ENCODE results near the gene GPLD1.
"Not testable (repeated sequence)": the region's sequence is repeated elsewhere in the genome, so short reads cannot be mapped to it uniquely, and the experiment has no call there.

GPLD1 gene

GRCh38 chr6:24524805-24525204 is 35.4 kb upstream of the GPLD1 start:
- TF ChIP-seq CTCF (IDR thresholded peaks at IDR 0.05; ENCODE audit: low read length, missing control alignments): peak; percentile 61
- H3K4me3 ChIP-seq (replicated peaks; ENCODE audit: low read depth, low read length): no peak overlapping the region
- peak; percentile 64 for DNase-seq (ENCODE audit: low read depth)

- no peak for DNase-seq (ENCODE audit: low read depth)
- no peak overlapping the region for H3K4me3 ChIP-seq (replicated peaks; ENCODE audit: low read depth, low read length)
- no peak for TF ChIP-seq CTCF (IDR thresholded peaks at IDR 0.05; ENCODE audit: low read length, missing control alignments)
These were observed 35.0 kb upstream of the GPLD1 start for GRCh38 chr6:24524329-24524728.

GRCh38 chr6:24522228-24523176 is 33.1 kb upstream of the GPLD1 start:
- peak; percentile 10 for DNase-seq (ENCODE audit: low read depth)
- H3K4me3 ChIP-seq (replicated peaks; ENCODE audit: low read depth, low read length): no peak overlapping the region
- TF ChIP-seq CTCF (IDR thresholded peaks at IDR 0.05; ENCODE audit: low read length, missing control alignments): no peak

- peak; percentile 35 for DNase-seq (ENCODE audit: low read depth)
- TF ChIP-seq CTCF (IDR thresholded peaks at IDR 0.05; ENCODE audit: low read length, missing control alignments): peak; percentile 83
- H3K4me3 ChIP-seq (replicated peaks; ENCODE audit: low read depth, low read length): no peak overlapping the region
These were observed 31.7 kb upstream of the GPLD1 start for GRCh38 chr6:24520929-24521546.

GRCh38 chr6:24517659-24518543 is 28.5 kb upstream of the GPLD1 start:
- DNase-seq (ENCODE audit: low read depth): no peak
- TF ChIP-seq CTCF (IDR thresholded peaks at IDR 0.05; ENCODE audit: low read length, missing control alignments): no peak
- H3K4me3 ChIP-seq (replicated peaks; ENCODE audit: low read depth, low read length): no peak overlapping the region

GRCh38 chr6:24513602-24514001 is 24.2 kb upstream of the GPLD1 start:
- DNase-seq (ENCODE audit: low read depth): no peak
- H3K4me3 ChIP-seq (replicated peaks; ENCODE audit: low read depth, low read length): no peak overlapping the region
- TF ChIP-seq CTCF (IDR thresholded peaks at IDR 0.05; ENCODE audit: low read length, missing control alignments): no peak

GRCh38 chr6:24511976-24512375 is 22.6 kb upstream of the GPLD1 start:
- not testable (repeated sequence) for DNase-seq (ENCODE audit: low read depth); H3K4me3 ChIP-seq (replicated peaks; ENCODE audit: low read depth, low read length)

All from fibroblast of pulmonary artery (primary cell).